ENCODE measurements around the gene KCNB1. TPM values are rescaled to one million over a fixed set of nuclear protein-coding genes. Genes with fewer than 3 reads are reported as not detected.

The KCNB1 gene
- total RNA-seq, 1 donor from 2014 or later = 0.41 TPM

DNA sequence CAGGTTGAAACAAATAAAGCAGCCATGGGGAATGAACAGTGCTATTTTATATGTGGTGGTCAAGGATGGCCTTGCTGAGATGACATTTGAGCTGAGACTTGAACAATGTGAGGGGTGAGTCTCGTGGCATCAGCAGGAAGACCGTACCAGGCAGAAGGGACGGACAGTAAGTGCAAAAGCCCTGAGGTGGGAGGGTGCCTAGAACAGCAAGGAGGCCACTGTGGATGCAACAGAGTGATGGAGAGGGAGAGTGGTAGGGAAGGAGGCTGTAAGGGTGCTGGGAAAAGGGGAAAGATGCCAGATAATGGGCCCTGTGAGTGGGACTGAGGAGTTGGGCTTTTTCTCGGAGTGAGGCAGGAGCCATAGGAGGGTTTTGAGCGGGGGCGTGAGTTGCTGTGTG is 11.5 kb downstream of the KCNB1 start:
- TF ChIP-seq, protein P1, sequence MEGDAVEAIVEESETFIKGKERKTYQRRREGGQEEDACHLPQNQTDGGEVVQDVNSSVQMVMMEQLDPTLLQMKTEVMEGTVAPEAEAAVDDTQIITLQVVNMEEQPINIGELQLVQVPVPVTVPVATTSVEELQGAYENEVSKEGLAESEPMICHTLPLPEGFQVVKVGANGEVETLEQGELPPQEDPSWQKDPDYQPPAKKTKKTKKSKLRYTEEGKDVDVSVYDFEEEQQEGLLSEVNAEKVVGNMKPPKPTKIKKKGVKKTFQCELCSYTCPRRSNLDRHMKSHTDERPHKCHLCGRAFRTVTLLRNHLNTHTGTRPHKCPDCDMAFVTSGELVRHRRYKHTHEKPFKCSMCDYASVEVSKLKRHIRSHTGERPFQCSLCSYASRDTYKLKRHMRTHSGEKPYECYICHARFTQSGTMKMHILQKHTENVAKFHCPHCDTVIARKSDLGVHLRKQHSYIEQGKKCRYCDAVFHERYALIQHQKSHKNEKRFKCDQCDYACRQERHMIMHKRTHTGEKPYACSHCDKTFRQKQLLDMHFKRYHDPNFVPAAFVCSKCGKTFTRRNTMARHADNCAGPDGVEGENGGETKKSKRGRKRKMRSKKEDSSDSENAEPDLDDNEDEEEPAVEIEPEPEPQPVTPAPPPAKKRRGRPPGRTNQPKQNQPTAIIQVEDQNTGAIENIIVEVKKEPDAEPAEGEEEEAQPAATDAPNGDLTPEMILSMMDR (IDR thresholded peaks at IDR 0.05) = no peak
- Histone ChIP-seq H3K9me3 (no peaks in the 10 kb centered on the region), H3K36me3 (no peaks in the 10 kb centered on the region), H3K27me3 (peaks cover 17% of the 10 kb centered on the region), H3K4me3 (no peak overlapping the region), H3K27ac (no peak overlapping the region), H3K4me1 (no peaks in the 10 kb centered on the region)
- no peak for DNase-seq
- ATAC-seq = no peak
- intact Hi-C loops (cut with DNase I) = no loop called here

DNA sequence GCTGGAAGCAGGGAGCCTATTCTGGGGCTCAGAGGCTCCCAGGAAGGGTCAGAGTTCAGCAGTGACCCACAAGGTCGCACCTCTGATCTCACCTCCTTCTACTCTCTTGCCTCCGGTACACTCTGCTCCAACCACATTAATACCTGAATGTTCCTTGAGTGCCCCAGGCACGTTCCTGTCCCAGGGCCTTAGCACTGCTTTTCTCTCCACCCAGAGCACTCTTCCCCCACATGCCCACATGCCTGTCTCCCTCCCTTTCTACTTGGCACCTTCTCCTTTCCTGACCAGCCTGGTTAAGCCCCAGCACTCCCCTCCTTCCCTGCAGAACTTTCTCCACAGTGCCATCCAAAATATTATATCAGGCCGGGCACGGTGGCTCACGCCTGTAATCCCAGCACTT is 13.4 kb downstream of the KCNB1 start:
- Histone ChIP-seq H3K36me3 (no peaks in the 10 kb centered on the region), H3K4me1 (no peaks in the 10 kb centered on the region), H3K27ac (no peak overlapping the region), H3K9me3 (no peaks in the 10 kb centered on the region), H3K27me3 (peaks cover 17% of the 10 kb centered on the region), H3K4me3 (no peak overlapping the region)
- TF ChIP-seq, protein P1 (IDR thresholded peaks at IDR 0.05) = no peak
- no peak for ATAC-seq
- no peak for DNase-seq
- intact Hi-C loops (cut with DNase I) = no loop called here

DNA sequence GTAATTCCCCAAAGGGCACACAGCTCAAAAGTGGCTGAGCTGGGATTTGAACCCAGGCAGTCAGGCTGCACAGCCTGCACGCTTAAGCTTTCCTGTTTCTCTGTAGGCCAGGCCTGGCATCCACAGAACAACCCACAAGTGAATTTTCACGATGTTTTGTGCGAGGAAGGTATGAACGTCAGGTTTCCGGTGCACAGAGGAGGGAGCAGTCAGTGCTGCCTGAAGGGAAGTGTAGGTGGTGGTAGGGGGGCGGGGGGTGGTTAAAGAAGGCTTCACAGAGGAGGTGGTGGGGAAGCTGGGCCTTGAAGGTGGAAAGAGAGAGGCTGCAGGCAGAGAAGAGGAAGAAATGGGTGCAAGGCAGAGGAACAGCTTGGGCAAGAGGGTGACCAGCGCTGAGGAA is 14.1 kb downstream of the KCNB1 start:
- TF ChIP-seq, protein P1 (IDR thresholded peaks at IDR 0.05) = no peak
- DNase-seq (no peak), ATAC-seq (no peak)
- Histone ChIP-seq H3K4me3 (no peak overlapping the region), H3K27me3 (peaks cover 17% of the 10 kb centered on the region), H3K4me1 (no peaks in the 10 kb centered on the region), H3K27ac (no peak overlapping the region), H3K36me3 (no peaks in the 10 kb centered on the region), H3K9me3 (no peaks in the 10 kb centered on the region)
- intact Hi-C loops (cut with DNase I) = no loop called here

DNA sequence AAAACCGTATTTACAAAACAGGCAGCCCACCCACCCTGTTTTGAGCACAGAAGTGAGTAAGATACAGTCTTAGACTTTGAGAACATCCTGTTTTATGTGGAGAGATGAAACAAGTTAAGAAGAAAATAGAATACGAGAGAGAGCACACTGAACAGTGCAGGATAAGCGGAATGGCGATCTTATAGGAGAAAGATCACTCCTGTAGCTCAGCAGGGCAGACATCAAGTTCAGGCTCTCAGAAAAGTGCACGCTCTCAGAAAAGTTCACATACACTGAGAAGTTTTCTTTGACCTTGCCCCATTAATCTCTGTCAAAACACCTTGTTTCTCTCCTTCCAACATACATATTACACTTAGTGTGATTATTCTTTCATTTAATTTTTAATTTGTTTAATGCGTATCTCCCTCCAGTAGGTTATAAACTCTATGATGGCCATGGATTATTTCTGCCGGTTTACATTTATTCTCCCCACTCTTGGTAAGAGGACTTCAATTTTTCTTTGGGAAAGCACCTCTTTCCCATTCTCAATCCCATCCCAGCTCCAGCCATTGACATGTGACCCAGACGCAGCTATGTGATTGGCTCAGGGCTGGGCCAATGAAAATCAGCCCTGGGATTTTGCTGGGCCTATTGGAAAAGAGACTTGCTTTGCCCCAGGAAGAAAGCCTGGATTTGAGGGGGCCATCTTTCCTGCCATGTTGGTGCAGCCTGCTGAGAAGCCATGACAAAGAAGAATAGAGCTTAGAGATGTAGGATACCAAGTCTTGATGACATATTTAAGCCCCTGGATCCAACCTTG is 16.2 kb downstream of the KCNB1 start:
- TF ChIP-seq, protein P1 (IDR thresholded peaks at IDR 0.05) = no peak
- DNase-seq = no peak
- intact Hi-C loops (cut with DNase I) = no loop called here

DNA sequence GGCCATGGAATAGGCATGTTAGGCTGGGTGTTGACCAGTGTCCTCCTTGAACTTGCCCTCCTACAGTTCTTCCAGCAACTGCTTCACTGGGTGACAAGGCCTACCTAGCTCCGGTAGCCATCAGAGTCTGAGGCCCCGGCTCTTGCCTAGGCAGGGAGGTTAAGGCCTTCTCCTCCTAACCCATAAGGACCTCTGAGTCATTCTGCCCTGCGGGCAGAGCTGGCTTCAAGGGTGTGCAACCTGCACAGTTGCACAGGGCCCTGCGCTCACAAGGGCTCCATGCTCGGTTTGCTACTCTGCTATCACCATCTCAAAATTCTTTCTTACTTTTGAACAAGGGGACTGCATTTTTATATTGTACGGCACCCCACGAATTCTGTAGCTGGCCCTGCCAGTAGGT is 17.9 kb downstream of the KCNB1 start:
- Histone ChIP-seq H3K27ac (no peak overlapping the region), H3K27me3 (peaks cover 4% of the 10 kb centered on the region), H3K36me3 (no peaks in the 10 kb centered on the region), H3K9me3 (no peaks in the 10 kb centered on the region), H3K4me1 (no peaks in the 10 kb centered on the region), H3K4me3 (no peak overlapping the region)
- DNase-seq = no peak
- intact Hi-C loops (cut with DNase I) = no loop called here
- ATAC-seq = peak; percentile 21
- TF ChIP-seq, protein P1 (IDR thresholded peaks at IDR 0.05) = no peak

More for the DNA sequence above, 16.2 kb downstream of the KCNB1 start:
- H3K4me1 ChIP-seq = no peaks in the 10 kb centered on the region
- no peaks in the 10 kb centered on the region for H3K9me3 ChIP-seq
- no peak overlapping the region for H3K27ac ChIP-seq
- no peaks in the 10 kb centered on the region for H3K36me3 ChIP-seq
- no peak overlapping the region for H3K4me3 ChIP-seq
- H3K27me3 ChIP-seq = peaks cover 17% of the 10 kb centered on the region
- no peak for ATAC-seq

Data from upper lobe of right lung (tissue), 1 donor.